Activated naive CD8-positive, alpha-beta T cell treated with anti-CD3 and anti-CD28 coated beads for 36 hours (primary cell): Measurements from ENCODE around the gene CC2D1A. TPM values are rescaled to one million over a fixed set of nuclear protein-coding genes. Genes with fewer than 3 reads are reported as not detected.

Experiments used
- DNase-seq: peaks from one replicate; pipeline ENCODE4 v3.0.0; 2021
- H3K27ac Mint-ChIP-seq: one replicate; pipeline ENCODE4 v1.8.0; 2022; ENCODE audit warnings: mild to moderate bottlenecking, moderate library complexity, mixed read lengths
- H3K27me3 Mint-ChIP-seq: one replicate; pipeline ENCODE4 v1.8.0; 2022; ENCODE audit warnings: mild to moderate bottlenecking, mixed read lengths
- H3K36me3 Mint-ChIP-seq: one replicate; pipeline ENCODE4 v1.8.0; 2021; ENCODE audit warnings: mild to moderate bottlenecking, mixed read lengths
- H3K4me1 Mint-ChIP-seq: one replicate; pipeline ENCODE4 v1.8.0; 2021; ENCODE audit warnings: mixed read lengths
- H3K4me3 Mint-ChIP-seq: one replicate; pipeline ENCODE4 v1.8.0; 2022; ENCODE audit warnings: mild to moderate bottlenecking, moderate library complexity, mixed read lengths
- H3K9me3 Mint-ChIP-seq: one replicate; pipeline ENCODE4 v1.8.0; 2022; ENCODE audit warnings: mixed read lengths
- total RNA-seq, 2 experiments: library from RNA; stranded (reverse); gene quantifications; one replicate each; pipeline ENCODE4 v1.2.3, GENCODE V29; 2021

CC2D1A gene
- total RNA-seq, 2 experiments from 2014 or later = 24.4 to 25.0 TPM

GRCh38 chr19:13954185-13954584, 48.2 kb downstream of the CC2D1A start:
- Mint-ChIP-seq H3K4me3 (peak overlapping the region; percentile 97), H3K27me3 (no peaks in the 10 kb centered on the region), H3K4me1 (peaks cover 9% of the 10 kb centered on the region), H3K27ac (no peak overlapping the region), H3K36me3 (peaks cover 3% of the 10 kb centered on the region), H3K9me3 (no peaks in the 10 kb centered on the region)
- DNase-seq = no peak

GRCh38 chr19:13955662-13956364, 49.8 kb downstream of the CC2D1A start:
- H3K9me3 Mint-ChIP-seq = no peaks in the 10 kb centered on the region
- H3K4me3 Mint-ChIP-seq = no peak overlapping the region
- DNase-seq = no peak
- peak overlapping the region; percentile 27 for H3K27ac Mint-ChIP-seq
- peaks cover 3% of the 10 kb centered on the region for H3K36me3 Mint-ChIP-seq
- no peaks in the 10 kb centered on the region for H3K27me3 Mint-ChIP-seq
- peaks cover 9% of the 10 kb centered on the region for H3K4me1 Mint-ChIP-seq

- Mint-ChIP-seq H3K36me3 (peaks cover 4% of the 10 kb centered on the region), H3K27me3 (no peaks in the 10 kb centered on the region), H3K9me3 (no peaks in the 10 kb centered on the region), H3K27ac (no peak overlapping the region), H3K4me3 (no peak overlapping the region), H3K4me1 (peaks cover 9% of the 10 kb centered on the region)
- DNase-seq = no peak
Observed at GRCh38 chr19:13956365-13956744, 50.4 kb downstream of the CC2D1A start.

GRCh38 chr19:13957051-13957450, 51.0 kb downstream of the CC2D1A start:
- Mint-ChIP-seq H3K36me3 (peaks cover 9% of the 10 kb centered on the region), H3K27me3 (no peaks in the 10 kb centered on the region), H3K27ac (no peak overlapping the region), H3K4me3 (no peak overlapping the region), H3K9me3 (no peaks in the 10 kb centered on the region), H3K4me1 (peaks cover 11% of the 10 kb centered on the region)
- no peak for DNase-seq

DNA sequence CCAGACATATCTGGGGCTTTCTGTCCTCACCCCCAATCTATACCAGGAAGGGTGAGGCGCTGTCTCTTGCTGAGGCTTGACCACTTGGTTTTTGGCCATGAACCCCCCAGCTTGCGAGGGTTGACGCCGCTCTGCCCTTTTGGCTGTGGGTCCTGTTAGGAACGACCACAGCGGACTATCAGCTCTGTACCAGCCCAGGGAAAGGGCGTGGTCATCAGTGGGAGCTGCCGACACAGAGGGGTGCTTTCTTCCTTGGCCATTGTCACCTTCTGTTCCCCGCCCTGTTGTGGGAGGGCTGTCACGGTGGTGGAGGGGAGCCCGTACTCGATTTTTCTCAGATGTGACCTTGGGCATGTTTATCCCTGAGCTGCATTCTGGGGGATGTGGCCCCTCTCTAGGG, 52.0 kb downstream of the CC2D1A start:
- no peaks in the 10 kb centered on the region for H3K9me3 Mint-ChIP-seq
- H3K4me1 Mint-ChIP-seq = peaks cover 11% of the 10 kb centered on the region
- H3K4me3 Mint-ChIP-seq = no peak overlapping the region
- H3K27me3 Mint-ChIP-seq = no peaks in the 10 kb centered on the region
- no peak overlapping the region for H3K27ac Mint-ChIP-seq
- H3K36me3 Mint-ChIP-seq = peaks cover 9% of the 10 kb centered on the region
- no peak for DNase-seq

DNA sequence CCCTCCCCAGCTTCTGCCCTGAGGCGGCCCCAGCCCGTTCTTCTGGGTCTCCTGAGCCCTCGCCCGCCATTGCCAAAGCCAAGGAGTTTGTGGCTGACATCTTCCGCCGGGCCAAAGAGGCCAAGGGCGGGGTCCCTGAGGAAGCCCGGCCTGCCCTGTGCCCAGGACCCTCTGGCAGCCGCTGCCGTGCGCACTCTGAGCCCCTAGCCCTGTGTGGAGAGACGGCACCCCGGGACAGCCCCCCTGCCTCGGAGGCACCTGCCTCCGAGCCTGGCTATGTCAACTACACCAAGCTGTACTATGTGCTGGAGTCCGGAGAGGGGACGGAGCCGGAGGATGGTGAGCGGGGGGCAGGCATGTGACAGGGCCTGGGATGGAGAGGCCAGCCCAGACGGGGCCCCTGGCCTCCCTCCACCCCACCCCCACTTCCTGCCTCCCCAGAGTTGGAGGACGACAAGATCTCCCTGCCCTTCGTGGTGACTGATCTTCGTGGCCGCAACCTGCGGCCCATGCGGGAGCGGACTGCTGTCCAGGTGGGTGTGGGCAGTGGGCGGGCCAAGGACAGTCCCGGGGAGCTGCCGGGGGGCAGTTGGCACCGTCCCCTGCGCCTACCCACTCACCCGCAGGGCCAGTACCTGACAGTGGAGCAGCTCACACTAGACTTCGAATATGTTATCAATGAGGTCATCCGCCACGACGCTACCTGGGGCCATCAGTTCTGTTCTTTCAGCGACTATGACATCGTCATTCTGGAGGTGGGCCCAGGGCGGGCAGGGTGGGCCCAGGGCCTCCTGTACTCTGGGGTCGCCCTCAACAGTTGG, 53.4 kb downstream of the CC2D1A start:
- Mint-ChIP-seq H3K27ac (no peak overlapping the region), H3K9me3 (no peaks in the 10 kb centered on the region), H3K27me3 (no peaks in the 10 kb centered on the region), H3K4me3 (no peak overlapping the region), H3K36me3 (peaks cover 9% of the 10 kb centered on the region), H3K4me1 (peaks cover 4% of the 10 kb centered on the region)
- DNase-seq = no peak

DNA sequence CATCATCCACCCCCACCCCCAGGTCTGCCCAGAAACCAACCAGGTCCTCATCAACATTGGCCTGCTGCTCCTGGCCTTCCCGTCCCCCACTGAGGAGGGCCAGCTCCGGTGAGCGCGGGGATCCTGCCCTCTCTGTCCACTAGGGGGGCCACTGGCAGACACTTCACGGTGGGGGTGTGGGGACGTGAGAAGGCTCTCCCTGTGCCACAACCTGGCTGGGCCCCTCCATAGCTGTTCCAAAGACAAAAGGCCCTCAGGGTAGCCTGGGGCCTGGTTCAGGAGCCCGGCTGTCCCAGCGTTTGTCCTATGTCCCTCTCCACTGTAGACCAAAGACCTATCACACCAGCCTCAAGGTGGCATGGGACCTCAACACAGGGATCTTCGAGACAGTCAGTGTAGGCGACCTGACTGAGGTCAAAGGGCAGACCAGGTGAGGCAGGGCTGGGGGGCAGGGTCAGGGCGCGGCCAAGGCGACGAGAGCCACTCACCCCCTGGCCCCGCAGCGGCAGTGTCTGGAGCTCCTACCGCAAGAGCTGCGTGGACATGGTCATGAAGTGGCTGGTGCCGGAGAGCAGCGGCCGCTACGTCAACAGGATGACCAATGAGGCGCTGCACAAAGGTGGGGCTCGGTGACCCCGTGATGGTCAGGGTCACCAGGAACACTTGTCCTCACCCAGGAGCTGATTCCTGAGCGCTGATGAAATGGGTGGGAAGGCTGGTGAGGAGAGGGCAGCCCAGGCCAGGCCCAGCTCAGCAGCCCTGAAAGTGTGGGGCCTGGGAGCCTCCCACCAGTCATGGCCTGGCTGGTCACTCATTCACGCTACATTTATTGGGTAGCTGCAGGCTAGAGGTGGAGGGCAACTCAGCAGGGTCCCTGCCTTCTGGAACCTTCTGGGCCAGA, 54.2 kb downstream of the CC2D1A start:
- Mint-ChIP-seq H3K27ac (no peak overlapping the region), H3K27me3 (no peaks in the 10 kb centered on the region), H3K9me3 (no peaks in the 10 kb centered on the region), H3K4me3 (no peak overlapping the region), H3K4me1 (peaks cover 4% of the 10 kb centered on the region), H3K36me3 (peaks cover 6% of the 10 kb centered on the region)
- no peak for DNase-seq

GRCh38 chr19:13960863-13961784, 55.1 kb downstream of the CC2D1A start:
- Mint-ChIP-seq H3K36me3 (peaks cover 6% of the 10 kb centered on the region), H3K4me1 (peaks cover 4% of the 10 kb centered on the region), H3K4me3 (no peak overlapping the region), H3K27me3 (no peaks in the 10 kb centered on the region), H3K27ac (no peak overlapping the region), H3K9me3 (no peaks in the 10 kb centered on the region)
- DNase-seq = no peak

DNA sequence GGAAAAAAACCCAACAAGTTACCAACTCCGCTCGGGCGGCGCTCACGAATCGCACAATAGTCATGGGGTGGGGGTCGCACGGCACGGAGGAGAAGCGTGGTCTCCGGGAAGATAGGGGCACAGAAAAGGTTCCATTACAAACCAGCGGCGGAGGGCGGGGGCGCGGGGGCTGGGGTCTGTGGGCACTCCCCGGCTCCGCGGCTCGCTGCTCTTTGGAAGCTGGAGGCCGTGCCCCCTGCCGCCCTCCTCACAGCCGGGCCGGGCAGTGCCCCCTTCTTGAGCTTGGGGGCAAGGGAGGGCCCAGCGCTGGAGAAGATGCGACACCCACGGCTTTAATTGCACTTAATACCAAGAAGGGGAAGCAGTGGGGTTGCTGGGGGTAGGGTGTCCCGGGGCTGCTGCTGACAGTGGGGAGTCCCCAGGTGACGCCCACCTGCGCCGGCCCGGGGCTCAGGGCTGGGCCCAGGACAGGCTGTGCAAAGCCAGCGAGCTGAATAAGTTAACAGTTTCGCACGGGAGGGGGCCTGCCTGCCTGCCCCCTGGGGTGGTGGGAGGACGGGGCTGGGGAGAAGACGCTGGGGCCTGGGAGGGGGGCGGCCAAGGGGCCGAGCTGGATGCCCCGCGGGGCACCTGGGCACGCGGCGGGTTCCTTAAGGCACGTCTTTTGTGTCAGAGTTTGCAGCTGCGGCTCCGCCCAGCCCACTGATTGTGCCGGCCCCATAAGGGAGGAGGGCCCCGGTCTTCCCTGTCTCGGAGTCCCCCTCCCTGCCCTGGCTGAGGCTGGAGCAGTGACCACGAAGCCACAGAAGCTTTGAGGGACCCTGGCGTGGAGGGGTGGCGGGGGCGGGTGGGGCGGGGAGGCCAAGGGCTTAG, 56.1 kb downstream of the CC2D1A start:
- DNase-seq = no peak
- Mint-ChIP-seq H3K36me3 (peaks cover 6% of the 10 kb centered on the region), H3K9me3 (no peaks in the 10 kb centered on the region), H3K4me3 (no peak overlapping the region), H3K27me3 (no peaks in the 10 kb centered on the region), H3K4me1 (peaks cover 4% of the 10 kb centered on the region), H3K27ac (no peak overlapping the region)

DNA sequence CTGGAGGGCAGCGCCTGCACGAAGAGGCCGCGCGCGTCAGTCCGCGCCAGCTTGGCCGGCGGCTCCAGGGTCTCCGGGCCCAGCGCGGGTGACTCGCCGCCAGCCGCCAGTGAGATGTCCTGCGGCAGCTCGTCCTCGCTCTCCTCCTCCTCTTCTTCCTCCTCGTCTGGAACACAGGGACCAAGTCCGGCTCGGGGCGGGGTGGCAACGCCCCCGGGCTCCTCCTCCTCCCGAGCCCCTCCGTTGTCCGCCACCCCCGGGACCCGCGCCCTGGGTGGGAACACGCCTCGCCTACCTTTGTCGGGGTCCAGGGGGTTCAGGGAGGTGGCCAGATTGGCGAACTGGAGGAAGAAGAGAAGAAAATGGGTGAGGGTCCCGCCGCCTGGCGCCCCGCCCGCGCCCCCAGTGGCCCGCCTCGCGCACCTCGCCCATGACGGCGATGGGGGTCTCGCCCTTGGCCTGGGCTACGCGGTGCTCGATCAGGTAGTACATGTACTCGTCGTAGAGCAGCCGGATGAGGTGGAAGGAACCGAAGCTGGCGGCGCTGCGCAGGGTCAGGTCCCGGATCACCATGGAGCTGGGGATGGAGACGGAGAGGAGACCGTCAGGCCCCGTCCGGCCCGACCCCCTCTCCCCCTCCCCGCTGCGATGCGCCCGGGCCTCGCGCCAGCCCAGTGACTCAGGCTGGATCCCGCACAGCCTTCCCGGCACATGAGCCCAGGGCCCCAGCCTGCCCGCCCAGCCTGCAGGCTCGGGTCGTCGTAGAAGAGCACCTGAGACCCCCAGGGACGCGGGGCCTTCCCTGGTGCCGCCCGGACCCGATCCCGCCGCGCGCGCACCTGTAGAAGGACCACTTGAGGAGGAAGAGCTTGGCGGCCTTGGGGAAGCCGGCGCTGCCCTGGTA, 57.0 kb downstream of the CC2D1A start:
- no peak for DNase-seq
- H3K27me3 Mint-ChIP-seq = no peaks in the 10 kb centered on the region
- H3K36me3 Mint-ChIP-seq = peaks cover 6% of the 10 kb centered on the region
- no peaks in the 10 kb centered on the region for H3K9me3 Mint-ChIP-seq
- no peak overlapping the region for H3K4me3 Mint-ChIP-seq
- no peak overlapping the region for H3K27ac Mint-ChIP-seq
- peaks cover 4% of the 10 kb centered on the region for H3K4me1 Mint-ChIP-seq

GRCh38 chr19:13963603-13964105, 57.7 kb downstream of the CC2D1A start:
- no peaks in the 10 kb centered on the region for H3K9me3 Mint-ChIP-seq
- peaks cover 6% of the 10 kb centered on the region for H3K36me3 Mint-ChIP-seq
- peaks cover 4% of the 10 kb centered on the region for H3K4me1 Mint-ChIP-seq
- no peak for DNase-seq
- no peak overlapping the region for H3K27ac Mint-ChIP-seq
- H3K27me3 Mint-ChIP-seq = no peaks in the 10 kb centered on the region
- no peak overlapping the region for H3K4me3 Mint-ChIP-seq

- H3K27ac Mint-ChIP-seq = no peak overlapping the region
- H3K36me3 Mint-ChIP-seq = peaks cover 9% of the 10 kb centered on the region
- H3K27me3 Mint-ChIP-seq = no peaks in the 10 kb centered on the region
- H3K4me3 Mint-ChIP-seq = no peak overlapping the region
- peaks cover 4% of the 10 kb centered on the region for H3K4me1 Mint-ChIP-seq
- H3K9me3 Mint-ChIP-seq = no peaks in the 10 kb centered on the region
- DNase-seq = no peak
Observed at GRCh38 chr19:13964776-13965175, 58.8 kb downstream of the CC2D1A start.
